H1 (cell line): ENCODE data around the gene GPRC6A. TPM values are rescaled to one million over a fixed set of nuclear protein-coding genes. Genes with fewer than 3 reads are reported as not detected.
A peak's percentile ranks its signal among the peaks of the same experiment; 100 is the strongest.

ENCODE experiments used
- CTCF ChIA-PET: fragments of 300-600 bp; sonication (Branson Sonifier 250); formaldehyde crosslinking; loops from one replicate; lab custom pipeline; 2021; ENCODE audit not compliant: partially characterized antibody; lab: Charles Lee
- POLR2A ChIA-PET: fragments of 300-600 bp; sonication (Branson Sonifier 250); formaldehyde crosslinking; loops from one replicate; lab custom pipeline; 2021; ENCODE audit warnings: inconsistent platforms; ENCODE audit not compliant: partially characterized antibody; lab: Charles Lee
- DNase-seq, 2 experiments: peaks; one replicate each; pipeline versions ENCODE4 v3.0.0 to v3.0.0-alpha.2; 2010 to 2022; ENCODE audit warnings: low spot score in 2 of 2, low read depth in 1 of 2, mixed read lengths in 1 of 2
- FAIRE-seq: peaks from 2 replicates; lab custom pipeline; 2011; peaks lifted over from hg19 to GRCh38; lab: Jason Lieb, UNC
- H2AFZ ChIP-seq: 2 replicates; pipeline ENCODE4 v1.8.1; 2012; ENCODE audit warnings: low read length, inconsistent platforms
- H2AK5ac ChIP-seq: 2 replicates; pipeline ENCODE4 v1.6.1; 2013; ENCODE audit warnings: low read depth, low read length
- H2BK120ac ChIP-seq: replicated peaks from 2 replicates; pipeline ENCODE3; 2013; ENCODE audit warnings: low read depth, low read length, inconsistent platforms
- H2BK12ac ChIP-seq: 2 replicates; pipeline ENCODE4 v1.6.1; 2013; ENCODE audit warnings: low read depth, low read length
- H2BK15ac ChIP-seq: 2 replicates; pipeline ENCODE4 v1.6.1; 2013; ENCODE audit warnings: low read length
- H2BK20ac ChIP-seq: 2 replicates; pipeline ENCODE4 v1.6.1; 2013; ENCODE audit warnings: low read length
- H2BK5ac ChIP-seq: 2 replicates; pipeline ENCODE4 v1.6.1; 2013; ENCODE audit warnings: low read depth, low read length
- H3K14ac ChIP-seq: 2 replicates; pipeline ENCODE4 v1.6.1; 2013; ENCODE audit warnings: inconsistent platforms; ENCODE audit not compliant: insufficient read length
- H3K18ac ChIP-seq: 2 replicates; pipeline ENCODE4 v1.6.1; 2013; ENCODE audit warnings: low read length; ENCODE audit errors: extremely low read depth
- H3K23ac ChIP-seq: 2 replicates; pipeline ENCODE4 v1.6.1; 2013; ENCODE audit warnings: inconsistent platforms; ENCODE audit not compliant: insufficient read length
- H3K23me2 ChIP-seq: 2 replicates; pipeline ENCODE4 v1.6.1; 2013; ENCODE audit warnings: low read depth, low read length
- H3K27ac ChIP-seq: 2 replicates; pipeline ENCODE4 v1.6.1; 2011; ENCODE audit warnings: low read depth, low read length, inconsistent platforms
- H3K27me3 ChIP-seq, 4 experiments: replicated peaks in 1 of 4; 1 replicate in 1 of 4; 2 replicates in 3 of 4; pipeline versions ENCODE4 v1.6.1 to v1.8.1; 2011 to 2013; ENCODE audit warnings: low read length in 3 of 4, mild to moderate bottlenecking in 3 of 4, inconsistent platforms in 2 of 4, mixed read lengths in 2 of 4, moderate library complexity in 1 of 4; ENCODE audit not compliant: control insufficient read depth in 3 of 4, insufficient read depth in 3 of 4; ENCODE audit errors: extremely low read depth in 1 of 4
- H3K36me3 ChIP-seq, 4 experiments: 2 replicates each; pipeline versions ENCODE4 v1.6.1 to v1.8.1; 2011 to 2013; ENCODE audit warnings: mild to moderate bottlenecking in 4 of 4, low read length in 3 of 4, moderate library complexity in 2 of 4, control low read depth in 1 of 4, inconsistent platforms in 1 of 4; ENCODE audit not compliant: insufficient read depth in 4 of 4, control insufficient read depth in 2 of 4
- H3K4ac ChIP-seq: replicated peaks from 2 replicates; pipeline ENCODE3; 2013; ENCODE audit warnings: low read length, low read depth, mixed read lengths, inconsistent platforms; ENCODE audit not compliant: insufficient read length
- H3K4me1 ChIP-seq, 4 experiments: replicated peaks in 1 of 4; 1 replicate in 1 of 4; 2 replicates in 3 of 4; pipeline versions ENCODE4 v1.6.1 to v1.8.1; 2011 to 2013; ENCODE audit warnings: low read length in 3 of 4, inconsistent platforms in 2 of 4, mixed read lengths in 1 of 4; ENCODE audit not compliant: insufficient read depth in 4 of 4, control insufficient read depth in 3 of 4
- H3K4me2 ChIP-seq, 2 experiments: 2 replicates each; pipeline versions ENCODE4 v1.6.1 to v1.8.1; 2011 to 2013; ENCODE audit warnings: low read depth in 2 of 2, low read length in 2 of 2, control low read depth in 1 of 2, inconsistent platforms in 1 of 2, mild to moderate bottlenecking in 1 of 2; ENCODE audit not compliant: insufficient read depth in 1 of 2
- H3K4me3 ChIP-seq, 4 experiments: fragments of 200-600, 300-600 bp in 1 of 4; sonication (generic), shearing (Covaris generic), sonication (Bioruptor Twin) in 1 of 4; 2 replicates each; pipeline versions ENCODE4 v1.5.1 to v1.8.1; 2011 to 2016; ENCODE audit warnings: low read length in 4 of 4, low read depth in 3 of 4, control low read depth in 2 of 4, inconsistent platforms in 2 of 4, mild to moderate bottlenecking in 2 of 4, mixed read lengths in 1 of 4, moderate library complexity in 1 of 4; ENCODE audit not compliant: insufficient read depth in 2 of 4; ENCODE audit errors: extremely low read depth in 1 of 4
- H3K56ac ChIP-seq: replicated peaks from 2 replicates; pipeline ENCODE3; 2013; ENCODE audit warnings: low read depth, mild to moderate bottlenecking, mixed read lengths, low read length, inconsistent platforms; ENCODE audit not compliant: insufficient read length
- H3K79me1 ChIP-seq: 2 replicates; pipeline ENCODE4 v1.6.1; 2013; ENCODE audit warnings: low read depth, low read length, control low read depth
- H3K79me2 ChIP-seq, 2 experiments: 2 replicates each; pipeline versions ENCODE4 v1.6.1 to v1.8.1; 2012 to 2013; ENCODE audit warnings: low read length in 2 of 2, mild to moderate bottlenecking in 2 of 2, inconsistent platforms in 1 of 2; ENCODE audit not compliant: insufficient read depth in 2 of 2, control insufficient read depth in 1 of 2
- H3K9ac ChIP-seq, 4 experiments: replicated peaks in 1 of 4; 1 replicate in 1 of 4; 2 replicates in 3 of 4; pipeline versions ENCODE4 v1.6.1 to v1.8.1; 2011 to 2013; ENCODE audit warnings: low read depth in 3 of 4, low read length in 3 of 4, control low read depth in 2 of 4, mild to moderate bottlenecking in 2 of 4, moderate library complexity in 2 of 4, inconsistent platforms in 1 of 4; ENCODE audit errors: extremely low read depth in 1 of 4
- H3K9me3 ChIP-seq, 2 experiments: 2 replicates each; pipeline versions ENCODE4 v1.6.1 to v1.8.1; 2012 to 2013; ENCODE audit warnings: mild to moderate bottlenecking in 2 of 2, moderate library complexity in 2 of 2, control low read depth in 1 of 2, inconsistent platforms in 1 of 2, low read depth in 1 of 2, low read length in 1 of 2, mixed read lengths in 1 of 2; ENCODE audit not compliant: insufficient read depth in 2 of 2
- H4K20me1 ChIP-seq, 2 experiments: replicated peaks in 1 of 2; 2 replicates each; pipeline versions ENCODE3 to v1.8.1; 2011 to 2013; ENCODE audit warnings: inconsistent platforms in 2 of 2, low read length in 2 of 2, mild to moderate bottlenecking in 1 of 2; ENCODE audit not compliant: insufficient read depth in 2 of 2, control insufficient read depth in 1 of 2
- H4K5ac ChIP-seq: 2 replicates; pipeline ENCODE4 v1.6.1; 2013; ENCODE audit warnings: low read length, low read depth, mixed read lengths, inconsistent platforms; ENCODE audit not compliant: insufficient read length
- H4K8ac ChIP-seq: 2 replicates; pipeline ENCODE4 v1.8.0; 2013; ENCODE audit warnings: mild to moderate bottlenecking, moderate library complexity, low read length, inconsistent platforms; ENCODE audit not compliant: insufficient read depth; ENCODE audit errors: extremely low read depth
- H4K91ac ChIP-seq: replicated peaks from 2 replicates; pipeline ENCODE3; 2013; ENCODE audit warnings: low read length, mixed read lengths, inconsistent platforms; ENCODE audit not compliant: insufficient read length
- CREB1 ChIP-seq: IDR thresholded peaks from 2 replicates; pipeline ENCODE4 v1.6.1; 2012; ENCODE audit warnings: inconsistent platforms
- GABPA ChIP-seq: IDR thresholded peaks from 2 replicates; pipeline ENCODE4 v1.6.1; 2011; ENCODE audit warnings: mild to moderate bottlenecking, low read length, moderate library complexity, borderline replicate concordance; ENCODE audit not compliant: insufficient read depth
- NANOG ChIP-seq: IDR thresholded peaks from 2 replicates; pipeline ENCODE4 v1.6.1; 2011; ENCODE audit warnings: low read length, low read depth, mild to moderate bottlenecking, inconsistent platforms; ENCODE audit not compliant: insufficient read depth, poor library complexity, severe bottlenecking
- POLR2AphosphoS5 ChIP-seq: IDR thresholded peaks from 2 replicates; pipeline ENCODE4 v1.6.1; 2011; ENCODE audit warnings: low read depth, low read length
- POU5F1 ChIP-seq: IDR thresholded peaks from 2 replicates; pipeline ENCODE4 v1.6.1; 2011; ENCODE audit warnings: low read depth, mild to moderate bottlenecking, low read length, moderate library complexity
- RBBP5 ChIP-seq: IDR thresholded peaks from 2 replicates; pipeline ENCODE4 v1.7.1; 2012; ENCODE audit warnings: low read depth, mild to moderate bottlenecking, inconsistent platforms, low read length, moderate library complexity, borderline replicate concordance
- RXRA ChIP-seq: IDR thresholded peaks from 2 replicates; pipeline ENCODE4 v1.6.1; 2011; ENCODE audit warnings: low read depth, mild to moderate bottlenecking, low read length, moderate library complexity; ENCODE audit not compliant: insufficient read depth
- SIX5 ChIP-seq: IDR thresholded peaks from 2 replicates; pipeline ENCODE4 v1.6.1; 2011; ENCODE audit warnings: mild to moderate bottlenecking, low read depth, low read length
- SP4 ChIP-seq: IDR thresholded peaks from 2 replicates; pipeline ENCODE4 v1.6.1; 2012; ENCODE audit warnings: low read length, inconsistent platforms
- SRF ChIP-seq: IDR thresholded peaks from 2 replicates; pipeline ENCODE4 v1.6.1; 2011; ENCODE audit warnings: mild to moderate bottlenecking, low read depth, low read length, moderate library complexity
- TCF12 ChIP-seq: IDR thresholded peaks from 2 replicates; pipeline ENCODE4 v1.6.1; 2011; ENCODE audit warnings: low read depth, mild to moderate bottlenecking, low read length
- WGBS, 2 experiments: shearing (Covaris generic) in 1 of 2; methylation state at CpG; one replicate each; pipeline versions ENCODE4 v1.1.6 to v1.1.7; 2013 to 2015; ENCODE audit warnings: low lambda C conversion rate in 2 of 2, mixed read lengths in 2 of 2, inconsistent platforms in 1 of 2, low coverage in 1 of 2, missing lambda C conversion rate in 1 of 2; ENCODE audit not compliant: insufficient replicate concordance in 2 of 2, insufficient coverage in 1 of 2, insufficient read length in 1 of 2; ENCODE audit errors: extremely low coverage in 1 of 2, missing lambda C conversion rate in 1 of 2; 5-methylcytosine and 5-hydroxymethylcytosine counted together
- polyA plus RNA-seq, 7 experiments: library from polyadenylated mRNA; depleted of rRNA in 3 of 7; stranded (reverse) in 5 of 7; unstranded in 2 of 7; fragments of >200 nt in 5 of 7; fragments of 200-250 nt in 2 of 7; gene quantifications; 1 replicate in 5 of 7; 2 replicates in 1 of 7; 4 replicates in 1 of 7; pipeline versions ENCODE4 v1.2.1 to v1.2.3, GENCODE V29; 2011 to 2013; ENCODE audit warnings: missing spikeins in 2 of 7, mixed read lengths in 2 of 7
- total RNA-seq: library from RNA; stranded (reverse); fragmentation: NEBNext Ultra II Directional; extraction: Animal tissue kit (Norgen Biotek cat#: 25700); gene quantifications from 2 replicates; pipeline ENCODE4 v1.2.1, GENCODE V29; 2021
- TF ChIP-seq, protein P1 (sequence below), 3 experiments: IDR thresholded peaks; 1 replicate in 2 of 3; 2 replicates in 1 of 3; pipeline versions ENCODE4 v1.5.1 to v1.6.1; 2011; ENCODE audit warnings: low read length in 3 of 3, mild to moderate bottlenecking in 3 of 3, inconsistent platforms in 2 of 3, low read depth in 1 of 3, moderate library complexity in 1 of 3; ENCODE audit not compliant: insufficient read depth in 1 of 3; ENCODE audit errors: control extremely low read depth in 1 of 3

The GPRC6A gene
- total and polyA plus RNA-seq, 2 of the 8 experiments (the other 6 are each of a cell fraction or from before 2014, with no cell fraction given): 0.09 to 0.22 TPM

- CTCF ChIA-PET: interaction anchor here (1.0 kb wide), 1 partner anchor 64 kb away, joined by 3 read pairs; no protein-coding TSS in a partner anchor
- TF ChIP-seq CREB1: no peak
- no peak for TF ChIP-seq NANOG
- TF ChIP-seq GABPA: no peak
- TF ChIP-seq POU5F1: no peak
- TF ChIP-seq RBBP5: no peak
- no peak for TF ChIP-seq RXRA
- no peak for TF ChIP-seq TCF12
- TF ChIP-seq SRF: no peak
- no peak for TF ChIP-seq POLR2AphosphoS5
- TF ChIP-seq SIX5: no peak
- TF ChIP-seq SP4: no peak
- TF ChIP-seq, protein P1, sequence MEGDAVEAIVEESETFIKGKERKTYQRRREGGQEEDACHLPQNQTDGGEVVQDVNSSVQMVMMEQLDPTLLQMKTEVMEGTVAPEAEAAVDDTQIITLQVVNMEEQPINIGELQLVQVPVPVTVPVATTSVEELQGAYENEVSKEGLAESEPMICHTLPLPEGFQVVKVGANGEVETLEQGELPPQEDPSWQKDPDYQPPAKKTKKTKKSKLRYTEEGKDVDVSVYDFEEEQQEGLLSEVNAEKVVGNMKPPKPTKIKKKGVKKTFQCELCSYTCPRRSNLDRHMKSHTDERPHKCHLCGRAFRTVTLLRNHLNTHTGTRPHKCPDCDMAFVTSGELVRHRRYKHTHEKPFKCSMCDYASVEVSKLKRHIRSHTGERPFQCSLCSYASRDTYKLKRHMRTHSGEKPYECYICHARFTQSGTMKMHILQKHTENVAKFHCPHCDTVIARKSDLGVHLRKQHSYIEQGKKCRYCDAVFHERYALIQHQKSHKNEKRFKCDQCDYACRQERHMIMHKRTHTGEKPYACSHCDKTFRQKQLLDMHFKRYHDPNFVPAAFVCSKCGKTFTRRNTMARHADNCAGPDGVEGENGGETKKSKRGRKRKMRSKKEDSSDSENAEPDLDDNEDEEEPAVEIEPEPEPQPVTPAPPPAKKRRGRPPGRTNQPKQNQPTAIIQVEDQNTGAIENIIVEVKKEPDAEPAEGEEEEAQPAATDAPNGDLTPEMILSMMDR (IDR thresholded peaks at IDR 0.05; ENCODE audit: control extremely low read depth in 1 of 3, insufficient read depth in 1 of 3, low read depth in 1 of 3, low read length in 3 of 3): no peak
These were observed 47.2 kb upstream of the GPRC6A start for GRCh38 chr6:116876107-116876506.

More at GRCh38 chr6:116876107-116876506, 47.2 kb upstream of the GPRC6A start:
- no peak overlapping the region for H3K23ac ChIP-seq
- H4K20me1 ChIP-seq: peaks cover 0 to 2% of the 10 kb centered on the region in 2 experiments
- 30% methylated on average over 8 of the region's 8 CpGs; no CpG with 5 or more reads in 1 of the 2 experiments for WGBS, 2 experiments
- no peak overlapping the region for H4K5ac ChIP-seq
- no peak overlapping the region for H3K4ac ChIP-seq
- no peaks in the 10 kb centered on the region for H3K79me2 ChIP-seq
- no peak overlapping the region for H2BK5ac ChIP-seq
- H3K4me2 ChIP-seq: peak overlapping the region; percentile 99 to 100
- peaks cover 8% of the 10 kb centered on the region; the same call in 1 of the 2 replicates for H3K23me2 ChIP-seq
- FAIRE-seq: no peak
- no peak for DNase-seq
- H2BK120ac ChIP-seq: no peak overlapping the region
- no peak overlapping the region for H3K14ac ChIP-seq
- H2AFZ ChIP-seq: peak overlapping the region; percentile 48
- H3K9ac ChIP-seq: no peak overlapping the region; a peak in 1 of 7 replicates
- no peak overlapping the region for H4K91ac ChIP-seq
- H2BK15ac ChIP-seq: no peak overlapping the region
- H3K36me3 ChIP-seq: no peaks in the 10 kb centered on the region
- no peak overlapping the region for H3K56ac ChIP-seq
- H3K79me1 ChIP-seq: no peaks in the 10 kb centered on the region
- peaks cover 0 to 4% of the 10 kb centered on the region in 2 experiments; a peak in 1 of 4 replicates for H3K9me3 ChIP-seq
- peak overlapping the region; percentile 71 to 96 (median 79); a peak in 7 of 8 replicates for H3K4me3 ChIP-seq
- H2AK5ac ChIP-seq: no peak overlapping the region
- no peak overlapping the region for H2BK20ac ChIP-seq
- no peak overlapping the region for H3K18ac ChIP-seq
- H3K27me3 ChIP-seq: peaks cover 12 to 41% (median 29%) of the 10 kb centered on the region in 4 experiments
- no peak overlapping the region for H4K8ac ChIP-seq
- no peak overlapping the region for H2BK12ac ChIP-seq
- no peak overlapping the region for H3K27ac ChIP-seq
- H3K4me1 ChIP-seq: peaks cover 0 to 5% (median 0%) of the 10 kb centered on the region in 4 experiments; a peak in 1 of 7 replicates
- POLR2A ChIA-PET: interaction anchor here (0.6 kb wide), 1 partner anchor 598 kb away, joined by 3 read pairs; no protein-coding TSS in a partner anchor
